GM12891 (cell line): ENCODE measurements around the gene NCAM1.

Experiments used
- DNase-seq: peaks from one replicate; pipeline ENCODE4 v3.0.0; 2011; ENCODE audit warnings: low spot score; ENCODE audit not compliant: insufficient read length
- FAIRE-seq: peaks from 2 replicates; lab custom pipeline; 2011; peaks lifted over from hg19 to GRCh38; lab: Jason Lieb, UNC
- PAX5 ChIP-seq: IDR thresholded peaks from 2 replicates; pipeline ENCODE4 v1.6.1; 2011; ENCODE audit warnings: low read length, moderate library complexity, mild to moderate bottlenecking; ENCODE audit not compliant: insufficient read depth, severe bottlenecking
- POLR2A ChIP-seq: IDR thresholded peaks from 2 replicates; pipeline ENCODE4 v1.6.1; 2011; ENCODE audit warnings: low read depth, low read length, control low read depth
- POLR2AphosphoS5 ChIP-seq: IDR thresholded peaks from 2 replicates; pipeline ENCODE4 v1.6.1; 2011; ENCODE audit warnings: low read depth, low read length, control low read depth
- POU2F2 ChIP-seq: IDR thresholded peaks from 2 replicates; pipeline ENCODE4 v1.6.1; 2011; ENCODE audit warnings: low read depth, mild to moderate bottlenecking, control low read depth, low read length, moderate library complexity
- SPI1 ChIP-seq: IDR thresholded peaks from 2 replicates; pipeline ENCODE4 v1.6.1; 2011; ENCODE audit warnings: low read depth, low read length, control low read depth
- TAF1 ChIP-seq: IDR thresholded peaks from 2 replicates; pipeline ENCODE4 v1.6.1; 2011; ENCODE audit warnings: low read depth, low read length, control low read depth

Gene NCAM1

DNA sequence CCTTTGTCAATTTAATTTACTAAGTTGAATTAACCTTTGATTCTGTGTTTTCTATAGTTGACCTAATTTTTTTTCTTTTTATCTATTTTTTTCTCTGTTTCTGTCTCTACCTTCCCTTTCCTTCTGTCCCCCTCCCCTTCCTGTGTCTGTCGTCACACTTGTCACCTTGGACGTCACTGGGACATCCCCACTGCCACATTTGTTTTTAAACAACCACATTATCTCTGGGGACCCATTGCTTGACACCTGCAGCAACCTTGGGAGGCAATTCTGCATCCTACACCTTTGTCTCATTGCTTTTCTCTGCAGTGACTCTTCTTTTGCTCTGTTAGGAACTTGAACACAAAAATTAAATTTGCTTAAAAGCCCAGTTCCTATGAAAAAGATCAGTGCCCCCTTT is 301.4 kb downstream of the NCAM1 start:
- TF ChIP-seq TAF1 = no peak
- TF ChIP-seq POU2F2 = no peak
- TF ChIP-seq PAX5 = no peak
- TF ChIP-seq SPI1 = no peak
- no peak for TF ChIP-seq POLR2AphosphoS5
- TF ChIP-seq POLR2A = no peak
- DNase-seq = no peak
- FAIRE-seq = no peak

DNA sequence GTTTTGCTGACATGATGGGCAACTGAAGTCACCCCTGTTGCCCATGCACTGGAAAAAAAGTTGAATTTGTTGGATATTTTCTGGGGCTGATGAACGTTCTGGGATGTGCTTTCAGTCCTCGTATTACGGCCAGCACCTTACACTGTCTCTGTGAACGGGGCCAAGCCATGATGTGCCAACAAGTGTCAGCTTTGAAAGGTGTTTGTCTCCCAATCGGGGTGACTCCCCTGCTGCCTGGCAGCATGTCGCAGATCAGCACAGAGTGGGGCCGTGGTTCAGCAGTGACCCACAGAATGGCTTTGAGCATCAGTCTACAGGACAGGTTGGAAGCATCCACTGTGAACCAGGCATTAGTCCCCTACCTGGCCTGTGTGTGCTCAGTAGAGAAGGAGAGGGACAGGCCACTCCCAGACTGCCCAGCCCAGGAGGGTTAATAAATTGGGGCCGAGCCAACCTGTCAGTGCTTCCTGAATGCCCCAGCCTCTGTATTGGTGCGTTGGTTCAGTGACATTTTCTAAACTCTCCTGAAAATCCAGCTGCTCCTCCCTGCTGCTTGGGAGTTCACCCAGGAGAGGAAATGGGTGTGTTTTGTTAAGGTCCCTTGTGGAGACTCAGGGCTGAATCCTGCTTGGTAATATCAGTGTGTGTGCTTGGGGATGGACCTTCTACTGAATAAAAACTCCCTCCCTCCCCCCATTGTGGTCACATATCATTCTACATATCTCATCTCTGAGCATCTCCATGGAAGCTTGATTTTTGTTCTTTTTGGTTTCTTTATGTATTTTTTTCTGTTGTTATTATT is 302.4 kb downstream of the NCAM1 start:
- TF ChIP-seq POU2F2 (no peak), PAX5 (no peak), POLR2A (no peak), POLR2AphosphoS5 (no peak), TAF1 (no peak), SPI1 (no peak)
- FAIRE-seq (no peak), DNase-seq (no peak)

DNA sequence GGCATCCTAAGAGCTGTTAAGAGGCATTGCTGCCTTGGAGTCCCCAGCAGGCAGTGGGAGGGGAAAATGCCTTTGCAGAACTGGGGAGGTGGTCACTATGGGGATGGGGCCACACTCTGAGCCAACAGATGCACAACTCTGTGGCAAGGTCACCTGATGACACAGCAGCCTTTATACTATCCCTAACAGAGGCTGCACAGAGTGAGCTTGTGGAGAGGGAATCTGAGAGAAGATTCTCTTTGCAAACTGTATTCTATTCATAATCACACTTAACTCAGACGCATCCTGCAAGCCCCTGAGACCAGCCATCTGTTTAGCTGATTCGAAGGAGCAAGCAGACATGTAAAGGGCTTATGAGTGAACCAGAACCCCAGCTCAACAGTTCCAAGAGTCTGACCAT is 304.1 kb downstream of the NCAM1 start:
- DNase-seq = no peak
- FAIRE-seq = no peak
- TF ChIP-seq POLR2AphosphoS5 (no peak), TAF1 (no peak), PAX5 (no peak), POLR2A (no peak), POU2F2 (no peak), SPI1 (no peak)

DNA sequence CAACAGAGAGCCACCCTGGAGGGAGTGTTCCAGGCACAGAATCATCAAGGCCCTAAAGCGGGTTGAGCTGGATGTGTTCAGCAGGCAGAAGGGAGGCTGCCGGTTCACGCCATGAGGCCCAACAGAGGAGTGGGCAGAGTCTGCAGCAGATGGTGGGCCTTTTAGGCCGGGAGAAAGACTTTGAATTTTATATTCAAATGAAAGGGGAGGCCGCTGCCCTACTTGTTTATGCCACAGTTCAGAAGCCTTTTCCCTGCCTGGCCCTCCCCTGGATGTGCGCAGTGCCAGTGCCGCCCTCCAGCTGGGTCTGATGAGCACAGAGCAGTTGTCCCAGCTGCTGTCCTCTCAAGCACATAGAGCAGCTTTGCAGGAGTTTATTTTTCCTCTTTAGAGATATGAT is 306.3 kb downstream of the NCAM1 start:
- no peak for DNase-seq
- FAIRE-seq = no peak
- TF ChIP-seq TAF1 (no peak), POLR2AphosphoS5 (no peak), POLR2A (no peak), SPI1 (no peak), PAX5 (no peak), POU2F2 (no peak)

DNA sequence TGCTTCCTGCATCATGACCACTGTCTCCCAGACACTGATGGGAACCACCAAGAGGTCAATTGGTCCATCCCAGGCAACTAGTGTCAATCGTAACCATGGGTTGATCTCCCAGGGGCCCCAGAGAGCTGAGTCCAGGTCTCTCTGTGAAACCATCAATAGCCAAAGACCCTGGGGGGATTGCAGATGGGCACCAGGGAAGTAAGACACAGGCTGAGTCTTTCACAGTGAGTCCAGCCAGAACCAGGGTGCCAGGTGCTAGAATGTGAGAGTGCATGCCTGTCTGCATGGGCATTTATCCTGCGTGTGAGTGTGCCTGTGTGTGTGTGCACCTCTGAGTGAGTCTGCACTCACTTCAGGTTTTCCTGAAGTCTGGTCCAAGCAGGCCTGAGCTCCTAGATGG is 307.9 kb downstream of the NCAM1 start:
- no peak for DNase-seq
- FAIRE-seq = no peak
- TF ChIP-seq TAF1 (no peak), PAX5 (no peak), POU2F2 (no peak), POLR2AphosphoS5 (no peak), SPI1 (no peak), POLR2A (no peak)

DNA sequence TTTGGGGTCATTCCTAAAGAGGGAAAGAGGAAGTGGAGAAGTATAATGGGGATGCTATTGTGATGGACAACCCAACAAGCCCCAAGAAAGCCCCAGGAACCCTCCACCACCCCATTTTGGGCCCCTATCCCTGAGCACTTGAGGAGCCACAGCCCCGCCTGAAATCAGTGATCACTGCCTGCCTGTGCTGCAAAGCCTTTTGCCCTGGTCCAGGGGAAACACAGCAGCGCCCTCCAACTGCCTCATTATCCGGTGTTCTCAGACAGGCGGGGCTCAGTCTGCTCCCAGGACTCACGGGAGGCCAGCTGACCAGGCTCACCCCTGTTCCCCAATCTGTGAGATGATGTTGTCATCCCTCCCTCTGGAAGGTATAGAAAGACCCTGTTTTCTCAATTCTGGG is 308.4 kb downstream of the NCAM1 start:
- TF ChIP-seq PAX5 (no peak), SPI1 (0 out of 2 replicates have a peak, but pooled peaks have one; percentile 8)
- DNase-seq = no peak
- no peak for FAIRE-seq

DNA sequence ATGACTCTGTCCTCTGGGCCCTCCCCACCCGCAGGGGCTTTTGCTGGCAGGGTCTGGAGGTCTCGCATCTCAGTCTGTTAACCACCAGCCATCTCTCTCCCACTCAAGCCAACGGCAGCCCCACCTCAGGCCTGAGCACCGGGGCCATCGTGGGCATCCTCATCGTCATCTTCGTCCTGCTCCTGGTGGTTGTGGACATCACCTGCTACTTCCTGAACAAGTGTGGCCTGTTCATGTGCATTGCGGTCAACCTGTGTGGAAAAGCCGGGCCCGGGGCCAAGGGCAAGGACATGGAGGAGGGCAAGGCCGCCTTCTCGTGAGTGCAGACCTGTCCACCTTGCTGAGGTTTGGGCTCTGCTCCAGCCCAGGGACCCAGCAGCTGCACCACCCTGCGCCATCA is 308.9 kb downstream of the NCAM1 start:
- FAIRE-seq = no peak
- DNase-seq = no peak
- no peak for TF ChIP-seq POLR2AphosphoS5
- no peak for TF ChIP-seq SPI1
- TF ChIP-seq POLR2A = no peak
- TF ChIP-seq PAX5 = no peak
- TF ChIP-seq TAF1 = no peak
- TF ChIP-seq POU2F2 = no peak

DNA sequence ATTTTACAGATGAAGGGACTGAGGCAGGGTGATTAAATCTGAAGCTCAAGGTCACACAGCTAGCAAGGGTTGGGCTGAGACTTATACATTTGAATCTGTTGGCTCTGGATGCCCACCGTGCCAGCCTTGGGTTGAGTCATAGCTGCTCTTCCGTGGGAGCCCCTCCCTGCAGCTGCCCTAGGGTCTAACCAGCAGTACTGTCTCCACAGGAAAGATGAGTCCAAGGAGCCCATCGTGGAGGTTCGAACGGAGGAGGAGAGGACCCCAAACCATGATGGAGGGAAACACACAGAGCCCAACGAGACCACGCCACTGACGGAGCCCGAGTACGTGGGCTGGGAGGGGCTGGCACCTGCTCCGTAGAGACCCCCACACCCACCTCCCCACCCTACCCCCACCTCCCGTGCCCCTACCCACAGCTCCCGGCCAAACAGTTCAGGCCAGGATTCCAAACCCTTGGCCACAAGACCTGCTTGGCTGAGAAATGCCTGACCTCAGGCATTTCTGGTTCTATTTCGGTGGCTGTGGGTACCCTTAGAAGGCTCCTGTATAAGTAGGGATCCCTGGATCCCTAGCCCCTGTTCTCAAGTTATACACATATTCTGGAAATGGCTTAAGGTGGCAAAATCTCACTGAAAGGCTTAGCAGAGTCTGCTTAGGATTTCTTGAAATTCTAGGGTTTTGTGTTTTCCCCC is 310.5 kb downstream of the NCAM1 start:
- DNase-seq (no peak), FAIRE-seq (no peak)
- TF ChIP-seq TAF1 (no peak), PAX5 (no peak), POLR2AphosphoS5 (no peak), POLR2A (no peak), POU2F2 (no peak), SPI1 (no peak)

DNA sequence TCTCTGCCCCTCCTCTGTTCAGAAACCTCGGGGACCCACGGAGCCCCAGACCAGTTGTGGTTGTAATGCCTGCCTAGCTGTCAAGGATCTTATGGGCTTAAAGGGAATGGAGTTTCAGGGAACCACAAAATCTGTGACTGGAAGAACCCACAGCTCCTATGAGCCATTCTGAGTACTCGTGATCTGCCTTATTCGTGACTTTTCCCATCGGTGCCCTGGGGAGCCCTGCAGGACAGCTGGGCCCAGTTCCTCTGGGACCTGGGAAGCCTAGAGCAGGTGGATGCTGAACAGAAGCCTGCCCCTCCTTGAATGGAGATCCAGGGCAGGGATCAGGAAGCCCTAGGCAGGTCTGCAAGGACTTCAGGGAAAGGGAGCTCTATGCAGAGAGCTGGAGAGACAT is 311.1 kb downstream of the NCAM1 start:
- DNase-seq (no peak), FAIRE-seq (no peak)
- TF ChIP-seq SPI1 = no peak
- no peak for TF ChIP-seq PAX5
- no peak for TF ChIP-seq POU2F2
- TF ChIP-seq POLR2AphosphoS5 = no peak
- no peak for TF ChIP-seq TAF1
- TF ChIP-seq POLR2A = no peak

DNA sequence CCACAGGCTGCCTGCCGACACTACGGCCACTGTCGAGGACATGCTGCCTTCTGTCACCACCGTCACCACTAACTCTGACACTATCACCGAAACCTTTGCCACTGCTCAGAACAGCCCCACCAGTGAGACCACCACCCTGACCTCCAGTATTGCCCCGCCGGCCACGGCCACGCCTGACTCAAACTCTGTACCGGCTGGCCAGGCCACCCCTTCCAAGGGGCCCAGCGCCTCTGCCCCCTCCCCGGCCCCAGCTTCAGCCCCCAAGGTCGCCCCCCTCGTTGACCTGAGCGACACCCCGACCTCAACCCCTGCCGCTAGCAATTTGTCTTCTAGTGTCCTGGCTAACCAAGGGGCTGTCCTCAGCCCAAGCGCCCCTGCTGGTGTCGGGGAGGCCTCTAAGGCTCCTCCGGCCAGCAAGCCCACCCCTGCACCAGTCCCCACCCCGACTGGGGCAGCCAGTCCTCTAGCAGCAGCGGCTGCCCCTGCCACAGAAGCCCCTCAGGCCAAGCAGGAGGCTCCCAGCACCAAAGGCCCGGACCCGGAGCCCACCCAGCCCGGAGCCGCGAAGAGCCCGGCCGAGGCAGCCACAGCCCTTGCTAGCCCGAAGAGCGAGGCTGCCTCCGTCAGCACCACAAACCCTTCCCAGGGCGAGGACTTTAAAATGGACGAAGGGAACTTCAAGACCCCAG is 311.9 kb downstream of the NCAM1 start:
- TF ChIP-seq SPI1 (no peak), POU2F2 (no peak), TAF1 (no peak), PAX5 (no peak), POLR2AphosphoS5 (no peak), POLR2A (no peak)
- DNase-seq (no peak), FAIRE-seq (no peak)
